AML-193 (cell line): ENCODE measurements around the gene TRAF2.

Experiments used
- DNase-seq, 2 experiments: peaks; one replicate each; lab custom pipeline; 2025; lab: John Stamatoyannopoulos, UW

Gene TRAF2

DNA sequence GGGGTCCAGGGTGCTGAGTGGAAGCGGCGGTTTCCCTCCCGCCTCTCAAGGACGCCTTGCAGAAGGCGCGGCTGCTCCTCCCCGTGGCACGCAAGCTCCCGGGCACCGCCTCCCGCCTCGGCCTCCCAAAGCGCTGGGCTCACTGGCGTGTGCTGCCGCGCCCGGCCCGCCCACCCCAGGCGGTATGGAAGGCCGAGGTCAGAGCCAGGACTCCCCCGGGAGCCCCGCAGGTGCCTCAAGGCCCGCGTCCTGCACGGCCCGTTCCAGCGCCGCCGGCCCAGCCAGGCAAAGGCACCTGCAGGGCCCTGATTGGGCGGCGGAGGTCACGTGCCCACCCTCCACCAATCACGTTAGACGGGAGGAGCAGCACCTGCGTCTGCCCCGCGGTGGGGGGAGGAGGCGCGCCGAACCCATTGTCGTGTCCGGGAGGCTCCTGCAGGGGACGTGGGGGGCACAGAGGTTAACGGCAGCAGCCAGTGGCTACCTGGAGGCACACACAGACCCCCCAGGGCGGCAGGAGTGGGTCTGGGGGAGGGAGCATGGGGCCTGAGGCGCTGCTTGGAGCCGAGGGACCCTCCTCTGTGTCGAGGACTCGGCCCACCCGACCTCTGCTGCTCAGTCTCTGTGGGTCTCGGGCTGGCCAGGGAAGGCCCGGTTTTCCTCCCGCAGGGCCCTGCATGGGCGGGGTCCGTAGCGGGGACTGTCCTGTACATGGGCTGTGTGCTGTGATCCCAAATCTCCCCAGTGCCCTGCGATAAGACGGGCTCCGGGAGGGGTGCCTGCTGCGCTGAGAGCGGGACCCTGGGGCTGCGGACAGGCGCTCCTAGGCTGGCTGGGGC is 63.7 kb downstream of the TRAF2 start:
- DNase-seq = peak; percentile 70 to 76

DNA sequence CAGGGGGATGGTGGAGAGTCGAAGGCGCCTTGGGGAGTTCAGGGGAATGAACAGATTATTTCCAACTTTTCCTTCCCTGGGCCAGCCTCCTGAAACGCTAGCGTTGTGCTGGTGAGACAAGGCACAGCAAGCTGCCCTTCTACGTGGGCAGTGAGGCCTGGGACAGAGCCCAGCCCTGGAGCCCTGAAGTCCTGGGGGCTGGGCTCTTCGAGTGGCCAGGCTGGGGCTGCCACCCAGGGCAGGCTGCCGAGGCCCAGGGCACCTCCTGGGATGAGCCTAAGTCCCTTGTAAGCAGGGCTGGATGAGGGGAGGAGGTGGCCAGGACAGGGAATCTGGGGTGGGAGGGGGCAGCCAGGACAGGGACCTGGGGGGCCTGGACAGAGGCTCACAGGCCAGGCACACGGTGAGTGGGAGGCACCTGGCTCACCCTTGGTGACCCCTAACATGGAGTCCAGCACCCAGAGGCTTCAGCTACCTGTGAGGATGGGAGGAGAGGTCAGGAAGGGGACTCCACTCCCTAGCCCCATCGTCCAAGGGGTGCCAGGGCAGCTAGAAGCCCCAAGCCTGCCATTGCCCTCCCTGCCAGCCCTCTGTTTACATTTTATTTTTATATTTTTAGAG is 64.5 kb downstream of the TRAF2 start:
- no peak for DNase-seq

DNA sequence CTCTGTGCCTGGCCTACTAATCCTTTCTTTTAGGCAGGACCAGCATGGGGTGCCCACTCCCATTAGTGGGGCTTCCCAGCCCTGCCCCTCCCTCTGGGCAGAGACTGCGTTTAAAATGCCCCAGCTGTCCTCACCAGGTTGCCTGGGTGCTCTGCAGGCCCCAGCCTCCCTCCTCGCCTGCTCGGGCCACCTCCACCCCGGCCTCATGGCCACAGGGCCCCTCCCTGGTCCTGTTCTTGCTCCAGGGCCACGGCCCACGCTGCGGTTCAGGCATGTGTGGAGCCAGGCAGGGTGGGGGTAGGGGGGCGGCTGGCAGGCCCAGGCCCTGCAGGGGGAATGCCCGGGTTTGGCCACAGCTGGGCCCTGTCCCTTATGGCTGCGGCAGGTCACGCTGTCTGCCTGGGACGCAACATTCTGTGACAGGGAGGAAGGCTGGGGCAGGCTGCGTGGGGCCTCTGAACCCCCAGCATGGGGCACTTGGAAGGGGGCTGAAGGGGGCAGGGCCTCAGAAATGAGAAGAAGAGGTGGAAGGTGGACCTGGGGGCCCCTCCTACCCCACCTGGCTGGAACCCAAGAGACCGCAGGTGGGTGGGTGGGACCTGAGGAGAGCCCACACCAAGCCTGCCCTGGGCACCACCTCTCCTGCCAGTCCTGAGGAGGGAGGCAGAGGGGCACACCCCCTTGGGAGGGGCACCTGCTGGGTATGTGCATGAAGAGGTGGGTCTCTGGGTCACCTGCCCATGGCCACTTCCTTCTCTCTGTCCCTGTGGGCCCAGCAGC is 65.4 kb downstream of the TRAF2 start, which contains the start of gene LCN12:
LCN12 (plus strand) TSS at position 733 of the 780 bp plus-strand sequence. CDS start 55 bp downstream, outside the sequence.
- DNase-seq = no peak

DNA sequence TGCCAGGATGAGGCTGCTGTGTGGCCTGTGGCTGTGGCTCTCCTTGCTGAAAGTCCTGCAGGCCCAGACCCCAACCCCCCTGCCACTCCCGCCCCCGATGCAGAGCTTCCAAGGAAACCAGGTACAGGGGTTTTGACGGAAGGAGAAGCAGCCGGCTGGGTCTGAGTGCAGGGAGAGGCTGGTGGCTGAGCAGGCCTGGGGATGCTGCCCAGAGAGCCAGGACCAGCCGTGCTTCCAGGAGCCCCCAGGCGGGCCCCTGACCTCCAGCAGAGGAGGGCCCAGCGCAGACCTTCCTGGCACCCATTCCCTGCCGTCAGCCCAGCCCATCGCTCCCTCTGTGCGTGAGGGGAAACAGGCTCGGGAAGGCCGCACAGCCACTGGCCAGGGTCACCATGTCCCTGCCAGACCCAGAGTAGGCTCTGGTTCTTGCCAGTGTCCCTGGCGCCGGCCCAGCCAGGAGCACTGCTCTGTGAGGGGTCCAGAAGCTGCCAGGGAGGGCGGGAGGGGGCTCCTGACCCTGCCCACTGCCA is 66.1 kb downstream of the TRAF2 start:
- no peak for DNase-seq

DNA sequence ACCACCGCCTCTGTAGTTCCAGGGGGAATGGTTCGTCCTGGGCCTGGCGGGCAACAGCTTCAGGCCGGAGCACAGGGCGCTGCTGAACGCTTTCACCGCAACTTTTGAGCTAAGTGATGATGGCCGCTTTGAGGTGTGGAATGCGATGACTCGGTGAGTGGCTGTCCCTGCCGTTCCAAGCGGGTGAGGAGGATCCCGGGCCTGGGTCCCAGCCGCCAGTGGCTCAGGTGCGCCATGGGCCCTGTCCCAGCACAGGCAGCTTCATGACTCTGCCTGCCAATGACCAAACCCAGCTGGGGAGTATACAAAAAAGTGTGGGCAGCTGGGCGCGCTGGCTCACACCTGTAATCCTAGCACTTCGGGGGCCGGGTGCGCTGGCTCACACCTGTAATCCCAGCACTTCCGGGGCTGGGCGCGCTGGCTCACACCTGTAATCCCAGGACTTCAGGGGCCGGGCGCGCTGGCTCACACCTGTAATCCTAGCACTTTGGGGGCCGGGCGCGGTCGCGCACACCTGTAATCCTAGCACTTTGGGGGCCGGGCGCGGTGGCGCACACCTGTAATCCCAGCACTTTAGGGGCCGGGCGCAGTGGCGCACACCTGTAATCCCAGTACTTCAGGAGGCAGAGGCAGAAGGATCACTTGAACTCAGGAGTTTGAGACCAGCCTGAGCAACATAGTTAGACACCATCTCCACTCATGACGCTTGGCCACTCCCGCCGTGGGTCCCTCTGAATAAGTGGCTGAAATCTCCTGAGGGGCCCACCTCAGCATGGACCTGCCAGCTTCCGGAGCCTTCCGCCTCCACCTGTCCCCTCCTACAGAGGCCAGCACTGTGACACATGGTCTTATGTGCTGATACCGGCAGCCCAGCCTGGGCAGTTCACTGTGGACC is 66.8 kb downstream of the TRAF2 start:
- DNase-seq = no peak

DNA sequence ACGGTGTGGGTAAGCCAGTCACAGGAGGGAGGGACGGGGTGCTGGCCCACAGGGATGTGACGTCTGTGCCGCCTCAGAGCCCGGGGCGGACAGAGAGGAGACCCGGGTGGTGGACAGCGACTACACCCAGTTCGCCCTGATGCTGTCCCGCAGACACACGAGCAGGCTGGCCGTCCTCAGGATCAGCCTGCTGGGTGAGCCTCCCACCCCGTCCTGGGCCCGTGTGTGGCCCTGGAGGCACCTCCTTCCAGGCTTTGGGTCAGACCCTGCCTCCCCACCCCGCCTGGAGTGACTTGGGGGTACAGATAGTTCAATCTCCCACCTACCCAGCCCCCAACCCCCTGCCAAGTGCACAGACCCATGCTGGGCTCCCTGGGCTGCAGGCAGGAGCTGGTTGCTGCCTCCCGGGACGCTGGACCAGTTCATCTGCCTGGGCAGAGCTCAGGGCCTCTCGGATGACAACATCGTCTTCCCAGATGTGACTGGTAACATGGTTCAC is 67.5 kb downstream of the TRAF2 start:
- DNase-seq = no peak

DNA sequence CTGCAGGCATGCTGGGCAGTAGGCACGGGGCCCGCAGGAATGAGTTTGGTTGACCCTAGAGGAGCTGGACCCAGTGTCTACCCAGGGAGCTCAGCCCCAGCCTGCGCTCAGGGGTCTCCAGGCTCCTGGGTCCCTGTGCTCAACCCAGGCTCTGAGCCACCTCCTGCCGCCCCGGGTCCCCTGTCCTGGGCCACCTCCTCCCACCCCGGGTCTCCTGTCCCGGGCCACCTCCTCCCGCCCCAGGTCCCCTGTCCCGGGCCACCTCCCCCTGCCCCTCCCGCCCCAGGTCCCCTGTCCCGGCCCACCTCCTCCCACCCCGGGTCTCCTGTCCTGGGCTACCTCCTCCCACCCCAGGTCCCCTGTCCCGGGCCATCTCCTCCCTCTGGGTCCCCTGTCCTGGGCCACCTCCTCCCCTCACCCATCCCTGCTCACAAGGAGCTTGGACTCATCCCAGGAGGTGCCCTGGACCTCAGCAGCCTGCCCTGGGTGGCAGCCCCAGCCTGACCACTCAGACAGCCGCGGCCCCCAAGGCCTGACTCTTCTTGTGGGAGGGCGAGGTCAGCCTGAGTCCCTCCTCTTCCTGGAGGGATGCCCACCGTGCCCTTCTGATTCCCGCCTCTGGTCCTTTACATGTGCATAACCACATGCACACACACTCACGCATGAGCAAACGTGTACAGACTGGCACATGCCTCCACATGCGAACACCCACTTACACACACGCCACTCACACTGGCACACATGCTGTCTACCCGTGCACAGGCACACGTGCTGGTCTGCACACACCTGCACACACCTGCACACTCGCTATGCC is 68.2 kb downstream of the TRAF2 start:
- DNase-seq = no peak

DNA sequence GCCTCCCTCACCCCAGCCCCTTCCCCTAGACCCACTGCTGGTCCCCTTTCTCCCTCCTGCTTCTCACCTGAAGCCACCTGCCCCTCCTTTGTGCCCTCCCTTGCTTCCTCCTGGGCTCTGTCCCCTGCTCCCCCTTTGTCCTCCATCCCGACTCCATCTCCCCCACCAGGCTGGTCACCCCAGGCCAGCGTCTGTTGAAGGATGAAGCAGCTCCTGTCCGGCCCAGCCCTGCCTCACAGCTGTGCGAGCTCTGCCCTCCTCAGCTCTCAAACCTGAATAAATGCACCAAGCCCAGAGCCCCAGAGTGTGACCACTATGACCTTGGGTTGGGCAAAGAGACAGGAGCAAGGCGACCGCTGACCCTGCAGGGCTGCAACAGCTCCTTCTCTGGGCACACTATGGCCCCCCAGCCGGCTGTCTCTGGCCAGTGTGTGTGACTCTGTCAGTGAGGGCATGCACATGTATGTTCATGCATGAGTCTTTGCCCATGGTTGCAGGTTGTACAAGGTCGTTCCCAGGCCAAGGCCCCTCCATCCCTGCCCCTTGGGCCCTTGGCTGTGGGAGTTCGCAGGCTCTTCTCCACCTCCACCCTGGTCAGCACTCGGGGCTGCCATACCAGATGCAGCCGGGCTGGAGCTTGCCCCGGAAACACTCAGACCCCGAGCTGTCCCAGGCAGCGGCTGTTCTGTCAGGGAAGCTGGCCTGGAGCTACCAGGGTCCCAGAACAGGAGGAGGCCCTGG is 69.1 kb downstream of the TRAF2 start:
- DNase-seq = no peak

DNA sequence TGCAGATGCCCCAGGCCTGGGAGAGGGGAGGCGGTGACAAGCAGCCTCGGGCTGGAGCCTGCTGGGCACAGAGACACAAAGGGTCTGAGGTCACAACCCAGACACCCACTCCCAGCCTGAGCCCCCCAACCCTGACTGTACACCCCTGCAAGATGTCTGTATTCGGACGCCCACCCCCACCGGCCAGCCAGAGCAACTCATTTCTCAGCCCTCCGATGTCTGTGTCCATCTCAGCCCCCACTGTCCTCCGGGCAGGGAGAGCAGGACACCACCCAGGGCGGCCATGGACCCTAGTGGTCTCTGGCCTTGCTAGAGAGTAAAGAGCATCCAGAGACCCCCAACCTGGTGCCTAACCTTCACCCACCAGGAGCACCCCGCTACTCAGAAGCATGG is 69.6 kb downstream of the TRAF2 start:
- no peak for DNase-seq

DNA sequence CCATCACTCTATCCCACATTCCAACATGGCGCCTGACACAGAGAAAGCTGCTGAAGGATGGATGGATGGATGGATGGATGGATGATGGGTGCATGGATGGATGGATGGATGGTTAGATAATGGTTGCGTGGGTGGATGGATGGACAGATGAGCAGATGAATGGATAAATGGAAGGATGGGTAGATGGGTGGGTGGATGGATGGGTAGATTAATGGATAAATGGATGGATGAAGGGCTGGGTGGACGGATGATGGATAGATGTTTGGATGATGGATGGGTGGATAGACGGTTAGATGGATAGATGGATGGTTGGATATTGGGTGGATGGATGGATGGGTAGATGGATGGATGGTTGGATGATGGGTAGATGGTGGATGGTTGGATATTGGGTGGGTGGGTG is 70.3 kb downstream of the TRAF2 start:
- no peak for DNase-seq

DNA sequence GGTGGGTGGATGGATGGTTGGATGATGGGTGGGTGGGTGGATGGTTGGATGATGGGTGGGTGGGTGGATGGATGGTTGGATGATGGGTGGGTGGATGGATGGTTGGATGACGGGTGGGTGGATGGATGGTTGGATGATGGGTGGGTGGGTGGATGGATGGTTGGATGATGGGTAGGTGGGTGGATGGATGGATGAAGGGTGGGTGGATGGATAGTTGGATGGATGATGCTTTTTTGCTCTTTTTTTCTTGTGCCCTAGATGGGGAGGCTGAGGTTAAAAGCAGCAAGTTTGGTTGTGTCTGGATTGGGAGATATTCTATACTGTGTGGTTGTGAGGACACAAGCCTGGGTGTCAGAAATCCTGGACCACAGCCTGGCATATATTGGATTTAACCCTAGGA is 71.1 kb downstream of the TRAF2 start:
- no peak for DNase-seq

DNA sequence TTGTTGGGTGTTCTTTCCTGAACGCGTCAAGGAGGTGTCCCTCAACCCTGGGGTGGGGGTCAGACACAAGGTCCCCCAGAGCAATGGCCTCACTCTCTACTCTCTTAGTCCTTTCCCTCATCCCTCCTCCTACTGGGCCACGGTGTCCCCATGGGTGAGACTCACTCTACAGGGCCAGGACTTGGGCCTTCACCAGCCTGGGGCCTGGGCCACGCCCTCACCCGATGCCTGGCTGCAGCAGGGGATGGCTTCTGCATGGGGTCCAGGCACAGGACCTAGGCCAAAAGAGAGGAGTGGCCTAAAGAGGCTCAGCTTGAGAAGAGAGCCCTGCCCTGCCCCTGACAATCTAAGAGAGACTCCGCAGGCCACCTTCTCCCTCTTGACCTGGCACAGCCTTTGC is 71.6 kb downstream of the TRAF2 start:
- DNase-seq = no peak

DNA sequence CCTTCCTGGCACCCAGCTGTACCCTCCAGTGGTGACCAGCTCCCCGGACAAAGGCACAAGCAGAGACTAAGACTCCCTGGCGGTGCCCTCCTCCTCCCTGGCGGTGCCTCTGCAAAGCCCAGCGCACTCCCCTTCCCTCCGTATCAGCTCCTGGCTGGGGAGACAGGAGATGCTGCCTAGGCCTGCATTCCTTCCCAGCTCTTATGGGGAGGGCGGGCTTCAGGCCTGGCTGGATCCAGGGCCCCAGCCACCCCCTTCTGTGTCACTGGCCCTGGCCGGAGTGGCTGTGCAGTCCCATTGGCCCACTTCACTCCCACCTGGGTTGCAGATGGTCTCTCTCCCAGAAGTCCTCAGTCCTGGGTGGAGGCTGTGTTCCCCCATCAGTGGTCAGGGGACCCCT is 72.2 kb downstream of the TRAF2 start:
- no peak for DNase-seq

DNA sequence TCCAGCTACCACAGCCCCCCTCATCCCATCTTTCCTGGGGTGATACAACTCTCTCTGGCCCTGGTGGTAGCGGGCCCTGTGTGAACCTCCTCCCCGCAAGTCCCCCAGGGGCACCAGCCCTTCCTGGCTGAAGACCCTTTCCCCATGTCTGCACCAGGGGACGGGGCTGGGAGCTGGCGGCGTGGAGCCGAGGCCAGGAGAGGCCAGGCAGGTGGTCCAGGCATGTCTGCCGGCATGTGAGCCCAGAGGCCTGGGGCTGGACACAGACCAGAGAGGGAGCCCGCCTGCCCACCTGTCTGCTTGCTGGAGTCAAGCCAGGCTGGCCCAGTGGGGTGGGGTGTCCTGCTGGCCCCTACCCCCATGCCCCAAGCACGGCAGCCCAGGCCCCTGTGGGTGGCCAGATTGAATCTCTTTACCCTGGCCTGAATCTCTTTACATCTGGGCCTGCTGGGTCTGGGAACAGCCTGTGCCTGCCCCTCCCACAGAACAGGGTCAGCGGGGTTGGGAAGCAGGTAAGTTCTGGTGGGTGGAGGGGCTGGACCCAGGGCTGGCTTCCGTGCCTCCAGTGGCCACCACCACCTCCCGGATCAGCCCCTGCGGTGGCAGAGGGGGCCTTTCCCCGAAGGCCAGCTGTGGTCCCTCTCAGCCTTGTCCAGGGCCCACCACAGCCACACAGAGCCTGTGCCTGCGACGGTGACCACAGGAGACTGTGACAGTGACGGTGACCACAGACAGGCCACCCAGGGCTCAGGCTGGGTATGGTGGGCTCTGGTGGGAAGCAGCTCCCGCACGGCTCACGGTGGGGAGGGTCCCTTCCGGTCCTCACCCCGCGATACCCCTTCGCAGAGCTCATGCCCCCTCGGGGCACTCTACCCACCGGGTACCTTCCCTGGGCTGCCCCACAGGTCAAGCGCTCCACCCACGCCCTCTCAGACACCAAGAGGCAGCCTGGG is 72.9 kb downstream of the TRAF2 start:
- DNase-seq = no peak

DNA sequence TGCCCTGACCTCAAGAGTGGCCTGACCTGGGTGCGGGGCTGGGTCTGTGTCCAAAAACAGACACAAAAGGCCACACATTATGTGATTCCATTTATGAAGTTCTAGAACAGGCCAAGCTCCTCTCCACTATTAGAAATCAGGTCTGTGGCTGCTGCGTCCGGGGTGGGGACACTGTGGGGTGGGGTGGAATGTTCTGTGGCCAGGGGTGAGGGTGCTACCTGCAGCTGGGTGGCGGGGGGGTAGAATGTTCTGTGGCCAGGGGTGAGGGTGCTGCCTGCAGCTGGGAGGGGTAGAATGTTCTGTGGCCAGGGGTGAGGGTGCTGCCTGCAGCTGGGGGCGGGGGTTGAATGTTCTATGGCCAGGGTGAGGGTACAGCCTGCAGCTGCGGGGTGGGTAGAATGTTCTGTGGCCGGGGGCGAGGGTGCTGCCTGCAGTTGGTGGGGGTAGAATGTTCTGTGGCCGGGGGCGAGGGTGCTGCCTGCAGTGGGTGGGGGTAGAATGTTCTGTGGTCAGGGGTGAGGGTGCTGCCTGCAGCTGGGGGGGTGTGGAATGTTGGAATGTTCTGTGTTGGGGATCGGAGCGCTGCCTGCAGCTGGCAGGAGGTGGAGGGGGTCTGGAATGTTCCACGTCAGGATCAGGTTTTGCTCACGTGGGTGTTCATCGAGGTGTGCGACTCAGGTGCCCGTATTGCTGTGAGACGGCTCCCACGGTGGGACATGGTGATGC is 74.1 kb downstream of the TRAF2 start:
- DNase-seq = no peak

DNA sequence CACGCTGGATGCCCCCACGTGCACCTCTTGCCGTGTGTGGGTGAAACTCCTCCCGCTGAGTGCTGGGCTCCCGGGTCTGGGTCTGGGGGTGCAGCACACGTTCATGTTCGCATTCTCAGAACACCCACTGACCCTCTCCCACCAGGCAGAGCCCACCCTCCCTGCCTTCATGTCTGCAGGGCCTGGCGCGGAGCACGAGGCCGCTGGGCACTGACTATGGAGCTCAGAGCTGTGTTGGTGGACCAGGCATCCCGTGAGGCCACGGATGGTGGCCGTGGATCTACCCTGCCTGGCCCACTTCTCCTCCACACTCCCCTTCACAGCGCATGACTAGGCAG is 74.6 kb downstream of the TRAF2 start:
- DNase-seq = no peak

DNA sequence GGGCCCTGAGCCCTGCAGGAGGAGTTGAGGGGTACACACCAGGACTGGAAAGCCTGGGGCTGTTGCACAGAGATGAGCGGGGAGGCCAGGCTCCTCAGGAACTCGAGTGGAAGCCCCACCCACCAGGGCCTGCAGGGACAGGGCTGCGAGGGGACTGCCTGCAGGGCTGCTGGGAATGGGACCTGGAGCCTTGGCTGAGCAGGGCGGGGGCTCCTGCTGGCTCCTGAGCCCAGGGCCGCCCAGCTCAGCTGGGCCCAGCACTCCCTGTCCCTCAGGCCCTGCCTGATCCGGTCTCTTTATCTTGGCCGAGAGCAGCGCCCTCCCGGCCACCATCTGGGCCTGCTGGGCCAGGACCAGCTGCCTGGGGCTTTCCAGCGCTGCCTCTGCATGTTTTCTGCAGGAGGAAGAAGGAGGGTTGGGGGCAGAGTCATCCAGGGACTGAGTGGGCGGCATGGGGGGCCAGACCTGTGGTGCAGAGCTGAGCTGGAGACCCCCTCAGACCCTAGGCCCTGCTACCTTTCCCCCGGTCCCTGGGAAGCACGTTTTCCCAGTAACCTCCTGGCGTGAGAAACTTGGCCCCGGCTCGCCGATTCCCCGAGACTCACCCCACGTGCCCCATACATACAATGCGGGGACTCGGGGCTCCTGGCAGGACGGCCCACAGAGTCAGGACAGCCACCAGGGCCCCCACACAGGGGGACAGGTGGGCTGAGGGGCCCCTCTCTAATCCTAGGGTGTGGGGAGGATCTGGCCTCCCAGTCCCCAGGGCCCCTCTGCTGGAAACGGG is 75.2 kb downstream of the TRAF2 start:
- no peak for DNase-seq
